ENCODE measurements around the gene NCAM2.

NCAM2 gene

DNA sequence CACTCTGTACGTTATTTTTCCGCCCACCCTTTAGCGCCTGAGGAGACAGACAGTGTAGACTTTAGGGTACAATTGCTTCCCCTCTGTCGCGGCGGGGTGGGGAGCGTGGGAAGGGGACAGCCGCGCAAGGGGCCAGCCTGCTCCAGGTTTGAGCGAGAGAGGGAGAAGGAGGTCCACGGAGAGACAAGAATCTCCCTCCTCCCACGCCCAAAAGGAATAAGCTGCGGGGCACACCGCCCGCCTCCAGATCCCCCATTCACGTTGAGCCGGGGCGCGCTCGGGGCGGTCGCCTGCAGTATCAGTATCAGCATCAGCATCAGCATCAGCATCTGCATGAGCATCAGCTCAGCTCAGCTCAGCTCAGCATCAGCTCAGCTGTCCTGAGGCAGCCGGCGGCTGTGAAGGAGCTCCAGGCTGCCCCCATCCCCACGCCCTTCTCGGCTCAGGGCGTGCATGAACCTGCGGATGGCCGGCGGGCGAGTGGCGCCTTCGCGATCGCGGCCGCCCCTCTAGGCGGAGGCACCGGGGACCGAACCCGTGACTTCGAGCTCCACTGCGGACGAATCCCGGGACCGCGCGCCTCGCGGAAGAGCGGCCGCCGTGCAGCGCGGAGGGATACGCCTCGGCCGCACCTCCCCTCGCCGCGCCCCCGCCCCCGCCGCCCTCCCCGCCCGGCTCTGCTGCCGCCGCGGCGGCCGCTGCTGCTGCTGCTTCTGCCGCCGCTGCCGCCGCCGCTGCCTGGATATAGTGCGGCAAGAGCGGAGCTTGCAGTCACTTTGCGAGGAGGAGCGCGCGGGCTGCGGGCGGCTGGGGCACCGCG, at the start of gene NCAM2:
TSS of gene NCAM2 (plus strand) at position 774 of the 820 bp plus-strand sequence.
- no peak for DNase-seq

DNA sequence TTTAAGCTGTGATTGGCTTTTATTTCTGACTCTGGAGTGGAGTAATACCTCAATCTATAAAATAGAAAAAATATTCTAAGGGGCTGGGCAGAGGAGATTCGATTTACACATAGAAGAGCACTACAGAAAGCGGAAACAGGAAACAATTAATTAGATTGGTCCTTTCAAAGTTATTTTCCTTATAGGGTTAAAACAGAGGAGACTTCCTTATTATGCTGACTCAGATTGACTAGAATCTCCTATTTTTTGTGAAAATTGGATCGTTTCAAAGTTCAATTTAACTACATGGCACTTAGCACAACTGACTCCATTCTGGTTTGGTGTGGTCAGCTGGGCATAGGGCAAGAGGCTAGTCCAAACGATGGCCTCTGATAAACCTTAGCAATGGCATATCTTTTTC, 48.3 kb upstream of the NCAM2 start:
- no peak for DNase-seq

GRCh38 chr21:20965816-20966215, 32.4 kb upstream of the NCAM2 start:
- DNase-seq = no peak

DNA sequence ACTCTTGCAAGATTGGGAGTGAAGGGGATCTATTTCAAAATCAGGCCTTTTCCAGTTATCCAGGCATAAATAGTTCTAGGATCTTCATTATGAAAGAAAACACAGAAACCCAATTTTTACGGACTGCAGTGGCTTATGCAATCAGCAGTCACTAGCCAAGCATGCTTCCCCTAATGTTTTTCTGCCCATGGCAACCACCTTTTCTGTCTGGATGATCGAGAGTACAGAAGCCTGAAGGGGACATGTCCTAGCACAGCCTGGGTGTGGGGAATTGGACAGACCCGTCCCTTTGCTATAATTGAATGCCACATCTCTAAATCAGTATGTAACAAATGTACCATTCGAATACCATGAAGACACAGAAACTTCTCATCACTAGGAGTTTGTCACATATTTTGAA, 29.8 kb upstream of the NCAM2 start:
- no peak for DNase-seq

DNA sequence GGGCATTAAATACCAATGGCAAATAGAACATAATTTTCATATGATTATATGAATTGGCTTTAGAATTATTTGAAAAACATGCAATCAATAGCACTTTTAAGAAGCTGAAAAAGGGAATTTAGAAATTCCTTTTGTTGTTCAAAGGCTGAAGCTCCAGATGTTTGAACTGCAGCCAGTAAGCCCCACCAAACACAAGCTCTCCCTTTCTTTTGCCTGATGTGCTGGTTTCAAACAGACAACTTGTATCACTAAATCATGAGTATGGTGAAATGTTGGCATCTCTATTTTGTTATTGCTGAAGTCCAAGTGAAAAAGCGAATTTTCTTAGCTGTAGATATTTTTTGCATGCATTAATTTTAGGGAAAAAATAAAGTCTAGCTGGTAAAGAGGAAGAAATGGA, 27.5 kb upstream of the NCAM2 start:
- DNase-seq = no peak

DNA sequence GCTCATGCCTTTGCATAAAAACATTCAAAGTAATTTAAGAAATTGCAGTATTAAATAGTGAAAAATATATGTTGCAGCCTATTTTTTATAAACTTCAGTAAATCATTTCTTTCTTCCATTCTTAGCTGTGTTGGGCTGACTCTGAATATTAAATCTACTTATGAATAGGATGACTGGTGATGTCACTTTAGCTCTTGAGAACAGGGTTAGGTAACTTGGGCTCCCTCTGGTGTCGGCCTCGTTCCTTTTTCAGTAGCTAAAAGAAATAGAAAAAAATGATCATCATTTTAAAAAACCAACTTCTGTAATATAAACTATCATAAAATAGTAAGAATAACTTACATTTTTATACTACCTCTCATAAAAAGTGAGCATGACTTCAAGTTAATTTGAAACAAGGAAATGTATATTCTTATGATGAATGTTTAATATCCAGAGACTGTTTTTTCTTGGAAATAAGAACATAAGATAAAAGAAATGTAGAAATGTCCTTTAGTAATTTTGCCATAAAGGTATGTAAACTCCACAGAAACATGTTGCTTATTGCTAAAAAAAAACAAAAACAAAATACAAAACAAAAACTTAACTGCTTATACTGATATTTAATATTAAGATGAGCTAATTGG, 26.8 kb upstream of the NCAM2 start:
- DNase-seq = no peak

DNA sequence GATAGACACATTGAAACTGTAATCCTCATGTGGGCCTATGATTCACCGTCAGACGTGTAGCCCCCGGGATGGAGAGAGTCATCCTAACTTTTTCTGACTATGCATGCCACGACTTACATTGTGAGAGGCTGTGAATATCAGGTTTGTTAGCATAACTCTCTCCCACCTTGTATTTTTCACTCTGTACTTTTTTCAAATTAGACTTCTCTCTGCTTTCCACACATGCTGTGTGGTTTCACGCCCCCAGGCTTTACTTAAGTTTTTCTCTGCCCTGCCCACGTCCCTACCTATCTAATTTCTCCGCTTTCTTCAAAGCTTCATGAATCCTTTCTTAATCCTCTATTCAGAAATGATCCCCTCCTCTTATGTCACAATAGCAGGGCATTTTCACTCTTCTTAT, 3.4 kb upstream of the NCAM2 start:
- DNase-seq = no peak

- DNase-seq = no peak
Measured at GRCh38 chr21:20996421-20997310, 1.5 kb upstream of the NCAM2 start.

- no peak for DNase-seq
Measured at GRCh38 chr21:20997311-20997635, 936 bp upstream of the NCAM2 start.

GRCh38 chr21:20998456-20998789, 214 bp downstream of the NCAM2 start:
- no peak for DNase-seq

GRCh38 chr21:20998886-20999285, 677 bp downstream of the NCAM2 start:
- no peak for DNase-seq

- no peak for DNase-seq
Measured at GRCh38 chr21:20999659-21000058, 1.4 kb downstream of the NCAM2 start.

GRCh38 chr21:21000591-21001175, 2.5 kb downstream of the NCAM2 start:
- DNase-seq = no peak

DNA sequence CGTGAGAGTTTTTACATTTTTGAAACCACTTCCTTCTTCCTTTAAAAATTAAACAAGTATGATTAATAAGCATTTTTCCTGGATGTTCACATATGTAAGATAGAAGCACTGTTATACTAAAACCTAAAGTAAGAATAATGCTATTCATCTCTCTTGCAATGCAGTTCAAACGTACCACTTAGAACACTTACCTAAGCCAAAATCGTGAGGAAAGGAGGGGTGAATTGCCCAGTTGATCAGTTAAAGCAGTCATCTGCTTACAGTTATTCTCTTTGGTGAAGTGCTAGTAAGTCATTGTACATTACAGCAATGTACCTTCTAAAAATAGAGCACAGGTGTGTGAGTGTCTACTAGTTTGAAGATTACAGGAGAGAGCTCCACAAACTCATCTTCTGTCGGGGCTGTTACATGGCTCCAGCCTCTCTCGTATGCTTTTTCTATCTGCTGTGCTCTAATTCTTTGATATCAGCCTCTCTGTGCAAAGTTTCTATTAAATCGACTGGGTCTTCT, 3.4 kb downstream of the NCAM2 start:
- no peak for DNase-seq

- DNase-seq = no peak
Measured at GRCh38 chr21:21002153-21002552, 3.9 kb downstream of the NCAM2 start.

- no peak for DNase-seq
Measured at GRCh38 chr21:21003701-21004100, 5.5 kb downstream of the NCAM2 start.

GRCh38 chr21:21007606-21008005, 9.4 kb downstream of the NCAM2 start:
- DNase-seq = no peak

GRCh38 chr21:21010228-21010627, 12.0 kb downstream of the NCAM2 start:
- DNase-seq = no peak

DNA sequence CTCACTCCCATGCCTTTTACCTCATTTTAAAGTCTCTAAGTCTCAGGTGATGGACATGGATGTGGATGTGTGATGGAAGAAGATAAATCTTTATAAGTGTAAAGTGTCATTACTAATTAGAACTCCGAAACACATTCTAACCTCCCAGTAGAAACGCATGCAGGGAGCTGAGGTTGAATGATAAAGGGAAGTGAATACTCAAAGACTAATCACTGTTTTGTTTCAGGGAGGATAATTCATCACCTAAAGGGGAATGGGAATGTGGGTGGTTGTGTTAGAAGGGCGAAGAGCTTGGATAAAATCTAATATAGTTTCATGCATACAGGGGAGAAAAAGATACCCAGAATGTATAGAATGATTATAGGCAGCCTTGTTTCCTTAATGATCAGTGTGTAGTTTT, 12.5 kb downstream of the NCAM2 start:
- DNase-seq = no peak

DNA sequence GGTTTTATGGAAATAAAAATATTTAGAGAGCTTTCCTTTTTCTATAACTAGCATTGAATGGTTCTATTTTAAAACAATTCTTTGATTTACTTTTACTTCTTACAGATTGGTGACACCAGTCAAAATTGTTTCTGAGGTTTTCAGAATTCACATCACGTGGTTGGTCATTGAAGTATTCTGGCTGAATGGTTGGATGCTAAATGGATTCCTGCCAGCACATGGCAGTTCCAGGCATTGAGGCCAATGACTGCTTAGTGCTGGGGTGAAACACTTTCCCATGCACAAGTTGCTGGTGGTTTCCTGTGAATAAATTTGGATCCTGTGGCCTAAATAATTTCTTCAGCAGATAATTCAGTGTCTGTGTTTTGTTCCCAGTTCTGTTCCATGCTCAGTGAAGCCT, 20.6 kb downstream of the NCAM2 start:
- DNase-seq = no peak

GRCh38 chr21:21019681-21020080, 21.5 kb downstream of the NCAM2 start:
- no peak for DNase-seq

DNA sequence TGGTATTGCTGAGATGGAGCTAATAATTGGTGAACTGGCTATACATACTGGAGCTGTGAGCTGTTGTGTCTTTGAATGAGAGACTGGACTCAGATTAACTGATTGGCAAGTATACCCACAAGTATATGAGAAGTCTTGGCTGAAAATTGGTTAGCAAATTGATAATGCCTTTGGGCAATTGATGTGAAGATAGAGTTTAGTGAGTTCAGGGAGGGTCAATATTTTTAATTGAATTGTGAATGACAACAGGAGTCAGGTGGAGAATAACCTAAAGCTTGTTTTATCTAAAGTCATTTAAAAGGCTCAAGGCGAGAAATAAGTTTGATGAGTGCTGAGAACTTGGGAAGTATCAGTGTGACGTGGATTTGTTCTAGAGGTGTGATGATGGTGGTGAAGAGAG, 27.5 kb downstream of the NCAM2 start:
- DNase-seq = no peak

GRCh38 chr21:21028275-21028820, 30.1 kb downstream of the NCAM2 start:
- no peak for DNase-seq
